Measurements from ENCODE around the gene CTAG1B.
"Not testable (repeated sequence)": the region's sequence is repeated elsewhere in the genome, so short reads cannot be mapped to it uniquely, and the experiment has no call there.

The CTAG1B gene

DNA sequence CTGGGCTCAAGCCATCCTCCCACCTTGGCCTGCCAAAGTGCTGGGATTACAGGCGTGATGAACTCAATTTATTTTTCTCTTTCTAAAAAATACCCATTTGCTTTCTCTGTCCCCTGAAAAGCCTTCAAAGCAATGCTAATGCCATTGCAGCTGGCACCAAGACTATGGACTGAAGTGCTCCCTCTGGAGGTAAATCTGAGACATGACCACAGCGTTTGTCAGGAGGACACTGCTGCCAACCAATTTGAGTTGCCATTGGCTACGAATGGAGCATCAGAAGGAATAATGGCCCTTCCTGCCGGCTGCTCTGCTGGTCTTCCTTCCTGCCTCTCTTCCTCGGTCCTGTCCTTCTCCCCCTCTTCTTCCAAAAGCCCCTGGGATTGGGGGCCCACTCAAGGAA, 44.0 kb downstream of the CTAG1B start:
- not testable (repeated sequence) for H3K4me3 ChIP-seq (replicated peaks; ENCODE audit: insufficient read depth, low read length); H3K27ac ChIP-seq (replicated peaks); H3K27me3 ChIP-seq (ENCODE audit: insufficient read depth, poor library complexity, severe bottlenecking); DNase-seq (ENCODE audit: low read depth in 1 of 2, low spot score in 1 of 2)

DNA sequence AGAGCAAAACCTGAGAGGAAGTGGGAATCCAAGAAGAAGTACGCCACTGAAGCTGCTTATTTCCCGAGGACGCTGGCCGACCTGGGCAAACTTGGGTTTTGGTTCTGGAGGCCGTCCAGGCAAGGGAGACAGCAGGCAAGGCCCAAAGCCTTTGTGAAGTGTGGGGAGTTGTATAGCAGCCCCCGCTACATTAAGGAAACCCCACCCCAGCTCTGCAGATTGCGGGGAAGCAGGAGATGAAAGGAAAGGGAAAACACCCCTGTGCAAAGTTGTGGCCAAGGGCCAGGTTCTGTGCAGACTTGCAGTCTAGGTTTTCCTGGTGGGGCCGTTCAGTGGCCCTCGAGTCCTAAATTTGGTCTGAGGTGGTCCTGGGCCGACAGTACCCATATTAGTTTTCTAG, 46.0 kb downstream of the CTAG1B start:
- not testable (repeated sequence) for H3K27me3 ChIP-seq (ENCODE audit: insufficient read depth, poor library complexity, severe bottlenecking); H3K4me3 ChIP-seq (replicated peaks; ENCODE audit: insufficient read depth, low read length); DNase-seq (ENCODE audit: low read depth in 1 of 2, low spot score in 1 of 2); H3K27ac ChIP-seq (replicated peaks)

- not testable (repeated sequence) for H3K27me3 ChIP-seq (ENCODE audit: insufficient read depth, poor library complexity, severe bottlenecking); H3K27ac ChIP-seq (replicated peaks); H3K4me3 ChIP-seq (replicated peaks; ENCODE audit: insufficient read depth, low read length); DNase-seq (ENCODE audit: low read depth in 1 of 2, low spot score in 1 of 2)
Observed at GRCh38 chrX:154570361-154570760, 48.7 kb downstream of the CTAG1B start.
